WTC11 (cell line): ENCODE measurements around the gene ANKRD49. TPM values are rescaled to one million over a fixed set of nuclear protein-coding genes. Genes with fewer than 3 reads are reported as not detected.

Experiments
- ATAC-seq: fragments of 200-7000 bp; cut with Tn5 transposase; 2 replicates; pipeline ENCODE4 v1.10.0; 2021; ENCODE audit warnings: mild to moderate bottlenecking, moderate library complexity
- CTCF ChIA-PET: fragments of 300-600 bp; sonication (Branson Sonifier 250); formaldehyde crosslinking; loops from one replicate; lab custom pipeline; 2021; ENCODE audit warnings: antibody characterized with exemption; lab: Charles Lee
- POLR2A ChIA-PET: fragments of 350-600 bp; sonication (Branson Sonifier 250); formaldehyde crosslinking; loops from one replicate; lab custom pipeline; 2021; ENCODE audit warnings: antibody characterized with exemption; lab: Charles Lee
- DNase-seq: peaks from one replicate; pipeline ENCODE4 v3.0.0; 2021; ENCODE audit warnings: low spot score
- H3K27ac Mint-ChIP-seq: 2 replicates; pipeline ENCODE4 v1.8.0; 2021; ENCODE audit warnings: mixed read lengths
- H3K27me3 Mint-ChIP-seq: 2 replicates; pipeline ENCODE4 v1.8.0; 2021; ENCODE audit warnings: low read depth, mild to moderate bottlenecking, moderate library complexity, mixed read lengths
- H3K36me3 Mint-ChIP-seq: 2 replicates; pipeline ENCODE4 v1.8.0; 2021; ENCODE audit warnings: mixed read lengths
- H3K4me1 Mint-ChIP-seq: 2 replicates; pipeline ENCODE4 v1.8.0; 2022; ENCODE audit warnings: mixed read lengths
- H3K4me3 Mint-ChIP-seq: 2 replicates; pipeline ENCODE4 v1.8.0; 2021; ENCODE audit warnings: mild to moderate bottlenecking, moderate library complexity, mixed read lengths
- H3K9me3 Mint-ChIP-seq: 2 replicates; pipeline ENCODE4 v1.8.0; 2021; ENCODE audit warnings: mixed read lengths
- CREM ChIP-seq: sonication (generic); formaldehyde crosslinking; IDR thresholded peaks from 2 replicates; pipeline ENCODE4 v1.8.1; 2022; ENCODE audit warnings: mild to moderate bottlenecking, missing genetic modification reagents, moderate library complexity
- CTCF ChIP-seq: fragments of 200-600 bp; IDR thresholded peaks from 2 replicates; pipeline ENCODE4 v1.8.0; 2022; ENCODE audit warnings: antibody characterized with exemption
- EMX1 ChIP-seq: fragments of 250-450 bp; sonication (Bioruptor Pico); IDR thresholded peaks from 2 replicates; pipeline ENCODE4 v1.8.0; 2021; ENCODE audit warnings: mild to moderate bottlenecking
- ETV6 ChIP-seq: sonication (generic); formaldehyde crosslinking; IDR thresholded peaks from 2 replicates; pipeline ENCODE4 v1.8.1; 2022; ENCODE audit warnings: mild to moderate bottlenecking, missing genetic modification reagents
- HMGA2 ChIP-seq: fragments of 250-450 bp; sonication (Bioruptor Pico); IDR thresholded peaks from 2 replicates; pipeline ENCODE4 v1.4.0; 2021; ENCODE audit warnings: mild to moderate bottlenecking, moderate library complexity
- NFATC4 ChIP-seq: fragments of 250-450 bp; sonication (Bioruptor Pico); IDR thresholded peaks from 2 replicates; pipeline ENCODE4 v1.9.0; 2021; ENCODE audit warnings: mild to moderate bottlenecking
- NFE2L1 ChIP-seq: sonication (generic); formaldehyde crosslinking; IDR thresholded peaks from 2 replicates; pipeline ENCODE4 v1.8.1; 2023; ENCODE audit warnings: missing genetic modification reagents
- NR3C1 ChIP-seq: sonication (generic); formaldehyde crosslinking; conservative IDR thresholded peaks from 2 replicates; pipeline ENCODE4 v1.8.1; 2023; ENCODE audit warnings: low read depth, mild to moderate bottlenecking, missing genetic modification reagents
- SOX15 ChIP-seq: fragments of 250-450 bp; sonication (Bioruptor Pico); IDR thresholded peaks from 2 replicates; pipeline ENCODE4 v1.9.0; 2021; ENCODE audit warnings: mild to moderate bottlenecking
- TEAD1 ChIP-seq: sonication (generic); formaldehyde crosslinking; IDR thresholded peaks from 2 replicates; pipeline ENCODE4 v1.8.0; 2022; ENCODE audit warnings: mild to moderate bottlenecking, missing genetic modification reagents
- ZNF416 ChIP-seq: fragments of 250-450 bp; sonication (Bioruptor Pico); IDR thresholded peaks from 2 replicates; pipeline ENCODE4 v1.9.0; 2021; ENCODE audit warnings: mild to moderate bottlenecking, inconsistent platforms
- ZNF512 ChIP-seq: sonication (generic); formaldehyde crosslinking; IDR thresholded peaks from 2 replicates; pipeline ENCODE4 v1.8.1; 2022; ENCODE audit warnings: missing genetic modification reagents, borderline replicate concordance
- ZNF532 ChIP-seq: fragments of 250-450 bp; sonication (Bioruptor Pico); IDR thresholded peaks from 2 replicates; pipeline ENCODE4 v1.9.0; 2021; ENCODE audit warnings: mild to moderate bottlenecking, borderline replicate concordance
- total RNA-seq: library from RNA; stranded (reverse); gene quantifications from 3 replicates; pipeline ENCODE4 v1.2.3, GENCODE V29; 2021
- TF ChIP-seq, protein P1 (sequence below): sonication (generic); formaldehyde crosslinking; IDR thresholded peaks from 2 replicates; pipeline ENCODE4 v1.8.0; 2022; ENCODE audit warnings: mild to moderate bottlenecking, missing genetic modification reagents
- TF ChIP-seq, protein P2 (sequence below): fragments of 250-450 bp; sonication (Bioruptor Pico); IDR thresholded peaks from 2 replicates; pipeline ENCODE4 v1.9.0; 2021; ENCODE audit warnings: mild to moderate bottlenecking
- TF ChIP-seq, protein P3 (sequence below): sonication (generic); formaldehyde crosslinking; IDR thresholded peaks from 2 replicates; pipeline ENCODE4 v1.8.0; 2023; ENCODE audit warnings: mild to moderate bottlenecking, missing genetic modification reagents
- TF ChIP-seq, protein P4 (sequence below): sonication (generic); formaldehyde crosslinking; IDR thresholded peaks from 2 replicates; pipeline ENCODE4 v1.8.1; 2023; ENCODE audit warnings: mild to moderate bottlenecking, missing genetic modification reagents, borderline replicate concordance

Gene ANKRD49
- total RNA-seq, 1 experiment from 2014 or later: 9.5 TPM

GRCh38 chr11:94455861-94456260 lies 37.9 kb upstream of the ANKRD49 start (continued):
- TF ChIP-seq ZNF512 (no peak), NFATC4 (CRISPR knock-in tag) (no peak), NFE2L1 (CRISPR knock-in tag) (no peak)
- TF ChIP-seq, protein P1, sequence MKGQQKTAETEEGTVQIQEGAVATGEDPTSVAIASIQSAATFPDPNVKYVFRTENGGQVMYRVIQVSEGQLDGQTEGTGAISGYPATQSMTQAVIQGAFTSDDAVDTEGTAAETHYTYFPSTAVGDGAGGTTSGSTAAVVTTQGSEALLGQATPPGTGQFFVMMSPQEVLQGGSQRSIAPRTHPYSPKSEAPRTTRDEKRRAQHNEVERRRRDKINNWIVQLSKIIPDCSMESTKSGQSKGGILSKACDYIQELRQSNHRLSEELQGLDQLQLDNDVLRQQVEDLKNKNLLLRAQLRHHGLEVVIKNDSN (CRISPR knock-in tag): no peak
- TF ChIP-seq, all 79 proteins: peak for 0

DNA sequence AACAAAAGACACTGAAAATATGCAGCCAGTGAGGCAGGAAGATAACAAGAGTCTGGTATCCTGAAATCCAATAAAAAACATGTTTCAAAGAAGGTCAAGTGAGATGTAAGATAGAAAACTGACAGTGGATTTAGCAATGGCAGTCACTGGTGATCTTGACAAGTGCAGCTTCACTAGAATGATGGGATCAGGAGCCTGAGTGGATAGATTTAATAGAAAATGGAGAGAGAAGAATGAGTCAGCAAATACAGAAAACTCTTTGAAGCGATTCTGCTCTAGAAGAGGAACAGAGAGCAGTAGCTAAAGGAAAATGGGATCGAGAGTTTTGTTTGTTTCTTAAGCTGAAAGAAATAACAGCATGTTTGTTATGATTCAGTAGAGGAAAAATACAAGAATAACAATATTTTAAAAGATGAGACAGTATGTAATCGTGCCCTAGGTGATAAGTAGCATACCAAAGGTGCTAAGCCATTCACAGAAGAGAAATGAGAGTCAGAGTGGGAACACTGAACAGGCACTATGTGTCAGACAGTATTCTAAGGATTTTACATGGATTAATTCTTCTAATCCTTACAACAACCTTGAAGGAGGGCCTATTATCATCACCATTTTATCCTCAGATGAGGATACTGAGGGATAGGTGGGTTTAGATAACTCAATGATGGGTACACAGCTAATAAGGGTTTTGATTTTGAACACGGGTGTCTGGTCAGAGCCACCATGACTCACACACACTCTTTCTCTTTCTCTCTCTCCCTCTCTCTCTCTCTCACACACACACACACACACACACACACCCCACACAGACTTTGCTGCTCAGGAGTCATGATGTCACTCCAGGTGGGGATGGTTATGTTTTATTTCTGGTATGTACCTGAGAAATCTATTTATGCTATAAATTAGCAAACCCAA lies 36.4 kb upstream of the ANKRD49 start:
- no peak overlapping the region for H3K4me3 Mint-ChIP-seq
- H3K4me1 Mint-ChIP-seq: no peaks in the 10 kb centered on the region
- H3K27ac Mint-ChIP-seq: no peak overlapping the region
- ChIA-PET CTCF (no interaction called here), POLR2A (no interaction called here)
- DNase-seq (no peak), ATAC-seq (no peak)
- peaks cover 27% of the 10 kb centered on the region for H3K36me3 Mint-ChIP-seq
- H3K27me3 Mint-ChIP-seq: no peaks in the 10 kb centered on the region
- peaks cover 7% of the 10 kb centered on the region; the same call in 1 of the 2 replicates for H3K9me3 Mint-ChIP-seq
- TF ChIP-seq, protein P2, sequence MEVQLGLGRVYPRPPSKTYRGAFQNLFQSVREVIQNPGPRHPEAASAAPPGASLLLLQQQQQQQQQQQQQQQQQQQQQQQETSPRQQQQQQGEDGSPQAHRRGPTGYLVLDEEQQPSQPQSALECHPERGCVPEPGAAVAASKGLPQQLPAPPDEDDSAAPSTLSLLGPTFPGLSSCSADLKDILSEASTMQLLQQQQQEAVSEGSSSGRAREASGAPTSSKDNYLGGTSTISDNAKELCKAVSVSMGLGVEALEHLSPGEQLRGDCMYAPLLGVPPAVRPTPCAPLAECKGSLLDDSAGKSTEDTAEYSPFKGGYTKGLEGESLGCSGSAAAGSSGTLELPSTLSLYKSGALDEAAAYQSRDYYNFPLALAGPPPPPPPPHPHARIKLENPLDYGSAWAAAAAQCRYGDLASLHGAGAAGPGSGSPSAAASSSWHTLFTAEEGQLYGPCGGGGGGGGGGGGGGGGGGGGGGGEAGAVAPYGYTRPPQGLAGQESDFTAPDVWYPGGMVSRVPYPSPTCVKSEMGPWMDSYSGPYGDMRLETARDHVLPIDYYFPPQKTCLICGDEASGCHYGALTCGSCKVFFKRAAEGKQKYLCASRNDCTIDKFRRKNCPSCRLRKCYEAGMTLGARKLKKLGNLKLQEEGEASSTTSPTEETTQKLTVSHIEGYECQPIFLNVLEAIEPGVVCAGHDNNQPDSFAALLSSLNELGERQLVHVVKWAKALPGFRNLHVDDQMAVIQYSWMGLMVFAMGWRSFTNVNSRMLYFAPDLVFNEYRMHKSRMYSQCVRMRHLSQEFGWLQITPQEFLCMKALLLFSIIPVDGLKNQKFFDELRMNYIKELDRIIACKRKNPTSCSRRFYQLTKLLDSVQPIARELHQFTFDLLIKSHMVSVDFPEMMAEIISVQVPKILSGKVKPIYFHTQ: no peak
- TF ChIP-seq TEAD1 (CRISPR knock-in tag) (no peak), EMX1 (CRISPR knock-in tag) (no peak), CTCF (no peak), ZNF532 (no peak), ZNF416 (CRISPR knock-in tag) (no peak), CREM (no peak), ETV6 (no peak), NR3C1 (CRISPR knock-in tag) (no peak), HMGA2 (CRISPR knock-in tag) (no peak), NFE2L1 (CRISPR knock-in tag) (no peak), SOX15 (CRISPR knock-in tag) (no peak)
- TF ChIP-seq, protein P3, sequence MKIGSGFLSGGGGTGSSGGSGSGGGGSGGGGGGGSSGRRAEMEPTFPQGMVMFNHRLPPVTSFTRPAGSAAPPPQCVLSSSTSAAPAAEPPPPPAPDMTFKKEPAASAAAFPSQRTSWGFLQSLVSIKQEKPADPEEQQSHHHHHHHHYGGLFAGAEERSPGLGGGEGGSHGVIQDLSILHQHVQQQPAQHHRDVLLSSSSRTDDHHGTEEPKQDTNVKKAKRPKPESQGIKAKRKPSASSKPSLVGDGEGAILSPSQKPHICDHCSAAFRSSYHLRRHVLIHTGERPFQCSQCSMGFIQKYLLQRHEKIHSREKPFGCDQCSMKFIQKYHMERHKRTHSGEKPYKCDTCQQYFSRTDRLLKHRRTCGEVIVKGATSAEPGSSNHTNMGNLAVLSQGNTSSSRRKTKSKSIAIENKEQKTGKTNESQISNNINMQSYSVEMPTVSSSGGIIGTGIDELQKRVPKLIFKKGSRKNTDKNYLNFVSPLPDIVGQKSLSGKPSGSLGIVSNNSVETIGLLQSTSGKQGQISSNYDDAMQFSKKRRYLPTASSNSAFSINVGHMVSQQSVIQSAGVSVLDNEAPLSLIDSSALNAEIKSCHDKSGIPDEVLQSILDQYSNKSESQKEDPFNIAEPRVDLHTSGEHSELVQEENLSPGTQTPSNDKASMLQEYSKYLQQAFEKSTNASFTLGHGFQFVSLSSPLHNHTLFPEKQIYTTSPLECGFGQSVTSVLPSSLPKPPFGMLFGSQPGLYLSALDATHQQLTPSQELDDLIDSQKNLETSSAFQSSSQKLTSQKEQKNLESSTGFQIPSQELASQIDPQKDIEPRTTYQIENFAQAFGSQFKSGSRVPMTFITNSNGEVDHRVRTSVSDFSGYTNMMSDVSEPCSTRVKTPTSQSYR (CRISPR knock-in tag): no peak
- TF ChIP-seq, protein P4, sequence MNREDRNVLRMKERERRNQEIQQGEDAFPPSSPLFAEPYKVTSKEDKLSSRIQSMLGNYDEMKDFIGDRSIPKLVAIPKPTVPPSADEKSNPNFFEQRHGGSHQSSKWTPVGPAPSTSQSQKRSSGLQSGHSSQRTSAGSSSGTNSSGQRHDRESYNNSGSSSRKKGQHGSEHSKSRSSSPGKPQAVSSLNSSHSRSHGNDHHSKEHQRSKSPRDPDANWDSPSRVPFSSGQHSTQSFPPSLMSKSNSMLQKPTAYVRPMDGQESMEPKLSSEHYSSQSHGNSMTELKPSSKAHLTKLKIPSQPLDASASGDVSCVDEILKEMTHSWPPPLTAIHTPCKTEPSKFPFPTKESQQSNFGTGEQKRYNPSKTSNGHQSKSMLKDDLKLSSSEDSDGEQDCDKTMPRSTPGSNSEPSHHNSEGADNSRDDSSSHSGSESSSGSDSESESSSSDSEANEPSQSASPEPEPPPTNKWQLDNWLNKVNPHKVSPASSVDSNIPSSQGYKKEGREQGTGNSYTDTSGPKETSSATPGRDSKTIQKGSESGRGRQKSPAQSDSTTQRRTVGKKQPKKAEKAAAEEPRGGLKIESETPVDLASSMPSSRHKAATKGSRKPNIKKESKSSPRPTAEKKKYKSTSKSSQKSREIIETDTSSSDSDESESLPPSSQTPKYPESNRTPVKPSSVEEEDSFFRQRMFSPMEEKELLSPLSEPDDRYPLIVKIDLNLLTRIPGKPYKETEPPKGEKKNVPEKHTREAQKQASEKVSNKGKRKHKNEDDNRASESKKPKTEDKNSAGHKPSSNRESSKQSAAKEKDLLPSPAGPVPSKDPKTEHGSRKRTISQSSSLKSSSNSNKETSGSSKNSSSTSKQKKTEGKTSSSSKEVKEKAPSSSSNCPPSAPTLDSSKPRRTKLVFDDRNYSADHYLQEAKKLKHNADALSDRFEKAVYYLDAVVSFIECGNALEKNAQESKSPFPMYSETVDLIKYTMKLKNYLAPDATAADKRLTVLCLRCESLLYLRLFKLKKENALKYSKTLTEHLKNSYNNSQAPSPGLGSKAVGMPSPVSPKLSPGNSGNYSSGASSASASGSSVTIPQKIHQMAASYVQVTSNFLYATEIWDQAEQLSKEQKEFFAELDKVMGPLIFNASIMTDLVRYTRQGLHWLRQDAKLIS (CRISPR knock-in tag): no peak
